ENCODE measurements around the gene ZNF154.

GRCh38 chr19:57688011-57688763, 20.8 kb downstream of the ZNF154 start:
- TF ChIP-seq CTCF (IDR thresholded peaks at IDR 0.05 in 4 of 5, conservative IDR thresholded peaks at IDR 0.05 in 1 of 5) (no peak), POLR2A (IDR thresholded peaks at IDR 0.05) (no peak)

All from gastrocnemius medialis (tissue), 4 donors.